NCI-H2171 (cell line): ENCODE measurements around the gene PGAP3.

ENCODE experiments used
- DNase-seq: peaks from one replicate; lab custom pipeline; 2025; lab: John Stamatoyannopoulos, UW

PGAP3 gene

DNA sequence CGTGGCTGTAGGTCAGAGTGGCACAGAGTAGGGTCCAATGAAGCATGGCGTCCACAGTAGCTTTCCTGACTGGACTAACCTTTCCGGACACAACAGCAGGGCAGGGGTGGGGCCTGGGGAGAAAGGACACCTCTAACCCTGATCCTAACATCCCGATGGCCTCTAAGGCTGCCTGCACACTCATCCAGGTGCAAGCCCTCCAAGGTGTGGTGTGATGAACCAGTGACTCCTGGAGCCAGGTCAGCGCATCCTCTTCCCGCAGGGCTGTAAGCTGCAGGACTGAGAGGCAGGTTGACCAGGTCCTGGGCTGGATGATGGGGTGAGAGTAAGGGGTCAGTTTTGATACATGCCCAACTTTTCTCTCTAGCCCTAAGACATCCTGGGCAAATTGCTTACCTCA lies 8.9 kb upstream of the PGAP3 start:
- no peak for DNase-seq

DNA sequence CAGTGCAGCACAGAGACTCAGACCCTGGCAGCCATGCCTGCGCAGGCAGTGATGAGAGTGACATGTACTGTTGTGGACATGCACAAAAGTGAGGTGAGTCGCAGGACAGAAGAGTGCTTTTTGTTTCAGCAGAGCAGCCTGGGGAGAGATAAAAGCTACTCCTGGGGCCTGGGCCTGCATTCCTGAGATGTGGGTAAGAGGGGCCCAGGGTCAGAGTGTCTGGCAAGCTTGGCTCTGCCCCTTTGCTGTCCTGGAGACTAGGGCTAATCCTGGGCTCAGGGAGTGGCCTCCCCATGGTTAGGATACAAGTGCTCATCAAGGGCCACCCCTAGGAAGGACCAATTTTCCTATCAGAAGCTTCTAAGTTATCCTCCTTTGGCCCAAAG lies 7.2 kb upstream of the PGAP3 start:
- DNase-seq = no peak

DNA sequence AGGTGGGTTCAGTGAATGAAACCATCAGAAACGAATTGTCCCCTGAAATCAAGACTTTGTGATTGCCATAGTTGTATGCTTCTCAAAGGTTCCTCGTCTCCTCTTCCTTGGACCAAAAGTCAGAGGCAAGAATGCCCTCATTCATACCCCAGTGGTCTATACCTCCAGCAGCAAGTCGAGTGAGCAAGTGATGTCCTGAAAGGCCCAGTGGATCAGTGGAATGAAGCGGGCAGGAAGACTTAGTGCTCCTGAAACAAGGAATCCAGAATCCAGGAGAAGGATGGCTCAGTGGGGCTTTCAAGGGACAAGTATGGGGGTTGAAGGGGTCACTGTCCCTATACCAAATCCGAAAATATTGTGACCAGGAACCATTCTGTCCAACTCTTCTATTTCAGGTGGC lies 6.7 kb upstream of the PGAP3 start:
- no peak for DNase-seq

DNA sequence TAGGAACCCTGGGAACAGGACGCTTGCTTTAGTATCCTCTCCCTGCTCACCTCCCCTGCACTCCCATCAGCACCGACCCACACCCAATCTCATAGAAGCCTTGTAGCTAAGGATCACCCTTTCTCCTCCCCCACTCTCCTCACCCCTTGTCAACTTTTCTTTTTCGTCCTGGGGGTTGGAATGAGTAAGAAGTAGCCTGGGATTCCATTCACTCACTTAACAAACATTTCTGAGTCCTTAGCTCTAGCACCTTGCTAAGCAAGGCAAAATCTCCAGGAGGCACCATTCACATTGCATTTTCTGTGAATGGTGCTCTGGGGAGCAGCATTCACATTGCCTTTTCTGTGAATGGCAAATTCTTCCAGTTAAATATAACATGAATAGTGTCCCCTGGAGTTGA lies 1.1 kb upstream of the PGAP3 start:
- DNase-seq = no peak

DNA sequence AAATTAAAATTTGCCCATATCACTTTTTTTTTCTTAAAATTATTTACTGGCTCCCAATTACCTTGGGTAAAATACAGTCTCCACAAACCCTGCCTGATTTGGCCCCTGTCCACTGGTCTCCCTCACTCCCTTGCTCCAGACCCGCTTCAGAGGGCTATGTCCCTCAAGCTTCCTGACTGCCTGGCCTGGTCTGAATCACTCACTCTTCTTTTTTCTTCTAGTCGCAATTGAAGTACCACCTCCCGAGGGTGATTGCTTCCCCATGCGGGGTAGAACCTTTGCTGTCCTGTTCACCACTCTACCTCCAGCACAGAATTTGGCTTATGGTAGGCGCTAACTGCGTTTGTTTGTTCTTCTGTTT lies 598 bp upstream of the PGAP3 start:
- DNase-seq = no peak

DNA sequence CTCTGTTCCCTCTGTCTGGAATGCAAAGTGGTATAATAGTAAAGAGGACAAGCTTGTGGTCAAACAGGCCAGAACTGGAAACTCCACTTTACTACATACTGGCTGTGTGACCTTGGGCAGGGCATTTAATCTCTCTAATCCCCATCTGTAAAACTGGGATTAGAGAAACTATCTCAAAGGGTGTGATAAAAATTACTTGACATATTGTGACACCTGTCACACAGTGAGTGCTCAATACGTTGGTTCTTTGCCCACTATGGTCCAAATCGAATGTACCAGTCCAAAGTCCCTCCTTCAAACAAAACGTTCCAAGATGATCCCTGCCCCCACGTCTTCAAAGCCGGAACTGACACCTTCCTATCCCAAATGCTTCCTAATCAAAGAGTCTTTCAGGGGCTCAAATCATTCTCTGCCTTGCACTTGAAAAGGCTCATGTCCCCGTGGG lies 734 bp downstream of the PGAP3 start:
- DNase-seq = no peak

DNA sequence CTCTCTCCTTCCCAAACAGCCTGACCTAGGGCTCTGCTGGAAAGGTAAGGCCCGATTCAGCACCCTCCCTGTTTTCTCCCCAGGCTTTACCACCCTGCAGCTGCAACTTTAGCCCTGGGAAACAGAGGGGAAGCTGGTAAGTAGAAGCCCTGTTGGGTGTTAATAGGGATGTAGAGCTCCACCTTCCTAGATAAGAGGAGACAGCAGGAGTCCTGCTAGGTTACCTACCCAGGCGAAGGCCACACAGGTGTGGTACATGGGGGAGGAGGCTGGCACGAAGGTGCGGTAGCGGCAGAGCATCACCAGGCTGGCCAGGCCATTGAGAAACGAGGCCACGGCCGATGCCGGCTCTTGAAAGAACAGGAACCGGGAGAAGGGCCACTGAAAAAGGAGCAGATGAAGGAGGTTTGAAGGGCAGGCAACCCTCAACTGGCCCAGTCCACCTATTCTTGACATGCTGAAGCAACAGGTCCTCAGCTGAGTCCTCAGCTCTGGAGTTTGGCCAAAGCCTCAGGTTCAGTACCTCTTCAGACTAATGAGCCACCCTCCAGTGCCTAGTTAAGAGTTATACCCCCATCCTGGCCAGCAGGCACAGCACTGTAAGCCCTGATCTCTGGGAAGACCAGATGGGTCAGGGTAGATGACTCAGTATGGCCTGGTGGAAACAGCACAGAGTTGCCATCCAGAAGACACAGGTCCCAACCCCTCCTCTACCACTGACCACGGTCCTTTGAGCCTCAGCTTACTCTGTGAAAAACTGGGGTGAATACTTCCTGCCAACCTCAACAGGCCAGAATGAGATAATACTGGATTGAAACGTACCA lies 3.3 kb downstream of the PGAP3 start:
- no peak for DNase-seq

DNA sequence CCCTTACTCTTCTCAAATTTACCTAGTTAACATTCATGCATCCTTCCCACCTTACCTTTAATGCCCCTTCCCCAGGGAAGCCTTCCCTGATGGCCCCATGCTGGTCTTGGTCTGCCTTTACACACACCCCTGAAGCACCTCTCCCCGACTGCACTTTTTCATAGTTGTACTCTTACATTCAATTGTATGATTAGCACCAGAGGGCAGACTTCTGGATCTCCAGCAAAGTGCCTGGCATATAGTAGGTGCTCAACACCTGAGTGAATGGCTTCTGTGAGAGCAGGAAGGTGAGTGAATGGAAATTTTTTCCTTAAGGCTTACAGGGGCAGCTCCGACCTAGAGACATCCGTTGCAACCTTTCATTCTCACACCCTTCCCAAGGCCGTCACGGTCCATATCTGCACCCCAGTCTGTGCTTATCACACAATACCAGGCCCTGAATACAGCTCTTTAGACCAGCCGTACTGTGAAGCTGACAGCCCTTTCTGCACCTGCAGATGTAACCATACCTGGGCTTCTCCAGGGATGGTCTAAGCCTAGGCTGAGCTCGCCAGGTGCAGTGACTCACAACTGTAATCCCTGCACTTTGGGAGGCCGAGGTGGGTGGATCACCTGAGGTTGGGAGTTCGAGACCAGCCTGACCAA lies 4.4 kb downstream of the PGAP3 start:
- no peak for DNase-seq

DNA sequence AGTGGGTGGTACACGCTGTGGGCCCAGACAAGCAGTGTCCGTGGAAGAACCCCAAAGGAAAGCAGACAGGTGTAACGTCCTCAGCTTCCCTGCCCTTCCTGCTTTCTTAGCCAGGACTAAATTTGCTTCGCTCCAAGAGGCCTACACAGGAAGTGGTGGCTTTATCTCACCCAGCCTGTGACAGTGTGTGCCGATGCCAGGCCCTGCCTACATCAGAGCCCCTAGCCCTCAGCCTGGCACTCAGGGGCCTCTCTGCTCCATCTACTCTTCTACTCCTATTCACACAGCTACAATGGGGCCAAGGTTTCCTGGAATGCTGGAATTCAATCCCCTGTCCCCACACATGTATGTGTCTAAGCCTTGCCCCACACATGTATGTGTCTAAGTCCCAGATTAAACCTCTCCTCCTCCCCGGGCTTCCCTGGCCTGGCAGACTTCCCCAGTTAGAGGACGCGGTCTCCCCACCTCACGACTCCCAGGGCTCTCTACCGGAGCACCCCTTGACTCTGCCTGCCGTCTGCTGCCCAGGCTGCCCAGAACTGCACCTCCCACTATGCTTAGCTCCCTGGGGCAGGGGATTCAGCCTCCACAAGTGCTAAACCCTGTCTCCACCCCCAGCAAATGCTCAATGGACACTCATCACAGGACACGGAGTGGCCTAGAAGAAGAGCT lies 8.2 kb downstream of the PGAP3 start:
- DNase-seq = no peak

DNA sequence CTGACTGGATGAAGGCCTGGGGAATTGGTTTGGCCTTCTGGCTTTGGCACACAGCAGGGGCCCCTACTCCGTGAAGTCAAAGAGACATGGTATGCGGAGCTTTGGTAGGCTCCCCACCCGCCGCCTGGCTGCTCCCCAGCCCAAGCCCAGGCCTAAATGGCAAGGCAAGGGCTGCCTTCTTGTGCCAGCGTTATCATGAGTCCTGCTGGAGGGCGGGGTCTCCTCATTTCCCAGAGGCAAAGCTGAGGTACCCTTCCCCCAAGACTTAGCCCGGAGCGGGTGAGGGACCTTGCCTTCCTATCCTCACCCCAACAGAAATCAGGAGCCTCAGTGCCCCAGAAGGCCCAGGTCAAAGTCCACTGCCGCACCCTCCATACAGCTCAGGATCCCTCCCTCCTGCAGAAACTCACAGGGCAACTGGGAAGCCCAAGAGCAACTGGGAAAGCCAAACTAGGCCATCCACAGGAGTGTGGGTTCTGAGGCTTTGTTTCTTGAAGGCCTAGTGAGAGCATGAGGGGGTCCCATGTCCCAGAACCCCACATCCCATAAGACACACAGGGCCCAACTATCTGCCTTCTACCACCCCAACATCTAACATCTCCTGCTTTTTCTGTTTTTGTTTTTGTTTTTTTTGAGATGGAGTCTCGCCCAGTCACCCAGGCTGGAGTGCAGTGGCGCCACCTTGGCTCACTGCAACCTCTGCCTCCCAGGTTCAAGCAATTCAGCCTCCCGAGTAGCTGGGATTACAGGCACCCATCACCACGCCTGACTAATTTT lies 9.3 kb downstream of the PGAP3 start:
- DNase-seq = no peak

DNA sequence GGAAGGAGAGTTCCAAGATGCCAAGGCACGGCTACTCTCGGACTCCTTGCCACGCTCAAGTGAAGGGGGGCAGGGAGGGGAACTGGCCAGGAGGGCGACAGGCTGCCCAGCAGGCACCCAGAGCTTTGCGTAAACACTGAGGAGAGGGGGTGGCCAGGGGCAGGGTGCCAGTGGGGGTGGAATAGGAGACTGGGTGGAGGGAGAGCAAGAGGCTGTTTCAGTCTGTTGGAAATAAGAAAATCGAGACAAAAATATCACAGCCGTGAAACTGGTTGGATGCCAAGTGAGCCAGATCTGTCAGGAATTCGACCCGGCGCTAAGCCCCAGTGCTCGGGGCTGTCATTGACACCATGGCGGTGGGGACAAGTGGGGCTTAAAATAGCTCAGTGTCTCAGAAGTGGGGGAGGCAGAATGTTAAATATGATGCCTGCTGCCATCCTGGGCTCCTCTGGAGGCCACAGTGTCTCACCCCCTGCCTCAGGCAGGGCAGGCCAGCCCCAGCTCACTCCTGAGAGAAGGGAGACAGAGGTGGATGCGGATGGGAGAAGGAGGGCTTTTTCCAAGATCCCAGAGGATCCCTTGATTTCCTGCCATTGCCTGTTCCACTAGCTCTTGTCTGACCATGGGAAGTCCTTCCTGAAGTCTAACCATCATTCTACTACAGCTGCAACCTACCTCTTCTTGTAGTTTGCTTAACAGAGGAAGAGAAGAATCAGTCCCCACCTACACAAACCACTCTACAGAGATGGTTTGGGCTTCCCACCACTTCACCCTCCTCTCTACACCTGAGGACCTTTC lies 10.1 kb downstream of the PGAP3 start:
- peak; percentile 52 for DNase-seq

DNA sequence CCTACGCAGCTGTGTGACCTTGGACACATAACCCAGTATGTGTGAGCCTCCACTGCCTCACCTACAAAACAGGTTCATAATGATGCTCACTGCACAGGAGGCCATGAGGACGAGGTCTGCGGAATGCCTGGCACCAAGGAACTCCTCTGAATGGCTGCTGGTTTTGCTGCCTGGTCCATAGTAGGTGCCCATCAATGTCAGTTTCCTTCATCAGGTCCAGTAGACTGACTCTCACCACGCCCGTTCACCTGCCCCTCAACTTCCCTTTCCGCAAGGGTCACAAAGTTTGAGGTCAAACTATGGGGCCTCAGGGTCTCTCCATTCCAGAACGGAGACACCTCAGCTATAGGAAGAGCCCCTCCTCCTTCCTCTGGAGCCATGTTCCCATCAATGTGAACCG lies 10.8 kb downstream of the PGAP3 start:
- no peak for DNase-seq

DNA sequence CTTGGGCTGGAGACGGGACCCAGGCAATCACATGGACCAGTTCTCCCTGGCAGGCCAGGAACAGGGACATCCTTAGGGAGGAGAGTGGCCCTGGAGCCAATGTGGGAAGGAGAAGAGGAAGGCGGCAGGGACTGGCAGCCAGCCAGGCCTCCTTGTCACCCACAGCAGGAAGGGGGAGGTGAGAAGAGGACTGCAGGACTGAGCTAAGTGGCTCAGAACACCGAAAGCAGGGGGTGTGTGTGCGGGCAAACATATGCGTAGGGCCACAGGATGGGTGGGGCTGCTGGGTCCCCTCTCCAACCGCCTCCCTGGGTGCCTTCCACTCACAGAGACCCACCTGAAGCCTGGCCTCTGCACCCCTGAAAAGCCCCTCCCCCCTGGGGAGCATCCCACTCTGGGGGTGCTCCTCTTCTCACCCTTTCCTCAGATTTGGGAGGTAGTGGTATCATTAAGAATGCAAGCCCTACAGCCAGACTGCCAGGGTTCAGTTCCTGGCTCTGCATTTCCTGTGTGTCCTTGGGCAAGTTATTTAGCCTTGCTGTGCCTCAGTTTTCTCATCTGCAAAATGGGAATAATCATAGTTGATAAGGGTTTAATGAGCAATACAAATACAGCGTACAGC lies 11.5 kb downstream of the PGAP3 start:
- DNase-seq = peak; percentile 60

DNA sequence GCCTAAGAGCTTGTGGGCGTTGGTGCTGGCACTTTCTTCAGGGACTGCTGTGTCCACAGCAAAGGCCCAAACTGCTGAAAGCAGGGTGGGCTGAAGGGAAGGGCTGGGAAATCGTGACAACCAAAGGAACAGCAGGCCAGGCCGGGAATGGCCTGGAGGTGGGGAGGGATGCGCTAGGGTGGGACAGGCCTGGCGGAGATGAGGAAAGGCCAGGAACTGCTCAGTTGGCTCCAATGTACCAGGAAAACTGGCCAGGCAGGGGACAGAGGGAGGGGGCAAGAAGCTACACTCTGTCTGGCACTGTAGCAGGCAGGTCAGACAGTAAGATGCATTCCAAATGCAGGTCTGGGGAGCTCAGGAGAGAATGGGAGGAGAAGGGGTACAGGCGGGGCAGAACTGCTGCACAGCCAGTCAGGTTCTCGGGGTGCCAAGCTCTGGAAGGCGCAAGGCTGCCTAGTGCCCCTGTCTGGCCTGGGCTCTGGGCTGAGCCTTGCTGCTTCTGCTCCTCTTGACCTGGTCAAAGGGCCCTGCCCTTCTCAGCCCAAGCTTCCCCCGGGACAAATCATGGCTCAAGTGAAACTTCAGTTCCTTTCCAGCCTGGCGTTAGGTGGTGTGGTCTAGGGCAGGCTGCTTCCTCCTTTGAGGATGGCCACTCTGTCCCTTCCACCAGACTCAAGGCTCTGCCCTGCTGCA lies 12.3 kb downstream of the PGAP3 start:
- no peak for DNase-seq

DNA sequence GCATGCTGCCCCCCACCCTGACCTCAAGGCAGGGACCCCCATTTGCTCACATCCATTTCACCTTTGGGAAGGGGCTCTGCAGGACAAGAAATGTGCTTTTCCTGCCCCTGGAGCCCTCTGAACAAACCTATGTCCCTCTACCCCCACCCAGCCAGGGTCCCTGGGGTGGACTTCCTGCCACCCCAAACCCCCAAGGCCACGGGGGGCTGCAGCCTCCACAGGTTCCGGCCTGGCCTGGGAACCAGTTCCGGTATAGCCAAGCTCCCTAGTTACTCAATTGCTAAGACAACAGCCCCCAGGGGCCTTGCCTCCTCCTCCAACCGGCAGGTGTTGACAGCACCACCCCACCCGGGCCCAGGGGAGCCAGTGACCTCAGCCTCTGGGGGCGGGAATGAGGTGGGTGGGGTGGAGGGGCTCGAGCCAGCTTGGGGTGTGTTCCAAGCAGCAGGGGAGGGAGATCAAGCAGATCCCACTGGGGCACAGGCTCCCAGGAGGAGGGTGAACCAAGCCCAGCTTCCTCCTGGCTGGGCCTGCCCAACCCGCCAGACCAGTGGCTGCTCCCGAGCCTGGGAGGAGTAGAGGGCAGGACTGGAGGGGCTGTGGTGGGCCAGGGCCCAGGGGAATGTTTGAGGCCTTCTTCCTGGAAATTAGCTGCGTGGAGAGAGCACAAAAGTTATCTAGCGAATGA lies 13.0 kb downstream of the PGAP3 start:
- peak; percentile 73 for DNase-seq

DNA sequence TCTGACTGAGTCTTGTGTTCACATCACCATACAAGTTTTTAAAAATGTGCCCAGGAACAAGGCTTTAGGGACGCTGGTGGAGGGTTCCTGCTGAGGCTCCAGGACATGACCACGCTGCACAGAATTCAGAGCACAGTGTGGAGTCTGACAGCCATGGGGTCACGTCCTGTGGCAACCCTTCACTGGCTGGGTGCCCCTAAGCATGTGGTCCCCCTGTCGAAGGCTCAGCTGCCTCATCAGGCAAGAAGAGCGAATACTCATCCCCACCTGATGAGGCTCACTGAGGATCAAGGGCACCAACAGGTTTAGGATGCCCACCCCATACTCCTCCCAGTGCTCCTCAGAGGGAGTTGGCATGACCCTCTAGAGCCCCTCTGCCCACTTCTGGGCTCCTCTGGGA lies 13.7 kb downstream of the PGAP3 start:
- no peak for DNase-seq

DNA sequence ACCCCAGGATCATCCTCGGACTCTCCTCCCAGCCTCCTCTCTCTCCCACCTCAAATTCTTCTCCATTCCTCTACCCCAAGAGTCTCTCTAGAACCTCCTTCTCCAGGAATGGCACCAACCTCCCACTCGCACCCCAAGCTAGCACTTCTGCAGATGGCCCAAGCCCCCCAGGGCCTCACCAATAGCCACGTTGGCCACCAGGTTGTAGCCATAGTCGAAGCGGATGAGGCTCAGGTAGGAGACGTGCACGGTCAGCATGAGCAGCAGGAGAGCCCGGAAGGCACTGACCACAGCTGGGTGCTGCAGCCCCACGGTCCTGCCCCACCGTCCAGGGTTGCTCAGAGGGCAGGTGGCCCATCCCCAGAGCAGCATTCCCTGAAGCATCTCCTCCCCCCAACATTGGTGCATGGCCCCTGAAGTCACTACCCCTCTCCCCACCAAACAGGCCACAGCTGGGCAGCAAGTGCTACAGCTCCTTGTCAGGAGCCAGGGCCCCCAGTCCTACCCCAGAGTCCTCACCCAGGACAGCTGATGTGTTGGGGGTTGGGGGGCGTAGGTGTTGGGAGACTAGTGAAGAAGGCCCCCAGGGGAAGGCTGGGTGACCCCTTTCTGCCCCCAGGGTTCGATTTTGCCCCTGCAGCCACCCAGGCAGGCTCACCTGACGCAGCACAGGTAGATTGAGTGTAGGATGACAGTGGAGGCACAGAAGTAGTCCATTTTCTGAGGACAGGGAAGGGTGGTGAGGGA lies 14.3 kb downstream of the PGAP3 start:
- no peak for DNase-seq

DNA sequence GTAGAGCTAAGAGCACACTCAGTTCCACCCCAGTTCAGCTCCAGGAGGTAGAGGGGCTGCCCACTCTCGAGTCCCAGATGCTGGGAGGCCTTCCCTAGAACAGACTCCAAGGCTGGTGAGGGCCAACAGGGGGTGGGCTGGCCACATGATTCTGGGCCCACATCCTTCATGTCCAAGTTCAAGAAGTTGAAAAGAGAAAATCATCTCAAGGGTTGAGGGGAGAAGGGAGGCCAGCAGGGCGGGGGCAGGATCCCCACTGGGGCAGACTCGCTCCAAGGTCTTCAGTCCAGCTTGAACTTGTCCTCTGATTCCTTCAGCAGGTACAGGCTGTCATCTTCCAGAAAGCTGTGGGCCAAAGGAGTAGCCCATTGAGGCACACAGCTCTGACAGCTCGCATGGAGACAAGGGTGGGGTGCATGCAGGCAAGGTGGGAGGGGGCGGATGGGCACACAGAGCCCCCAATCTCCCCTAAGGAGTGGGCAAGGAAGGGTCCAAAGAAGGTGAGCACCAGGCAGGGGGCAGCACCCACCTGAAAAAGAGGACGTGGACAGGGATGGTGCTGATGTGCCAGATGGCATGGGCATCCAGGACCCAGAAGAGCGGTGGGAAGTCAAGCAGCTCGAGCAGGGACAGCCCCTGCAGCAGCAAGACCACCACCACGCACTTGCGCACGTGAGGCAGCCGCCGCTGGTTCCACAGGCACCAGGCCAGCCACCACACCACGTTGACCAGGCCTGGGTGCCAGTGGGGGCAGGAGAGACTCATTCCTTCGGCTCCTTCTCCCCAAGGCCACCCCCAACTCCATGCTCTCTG lies 15.1 kb downstream of the PGAP3 start:
- no peak for DNase-seq
